CD4-positive, alpha-beta T cell treated with Interleukin-6 at 100 ng/mL for 8 hours (primary cell): ENCODE results near the gene S100A2.
"Not testable (repeated sequence)": the region's sequence is repeated elsewhere in the genome, so short reads cannot be mapped to it uniquely, and the experiment has no call there.

ENCODE experiments used
- DNase-seq: peaks from one replicate; pipeline ENCODE4 v3.0.0-alpha.2; 2020; ENCODE audit warnings: mixed read lengths, low spot score

The S100A2 gene

GRCh38 chr1:153563991-153564390, 1.7 kb downstream of the S100A2 start:
- no peak for DNase-seq

DNA sequence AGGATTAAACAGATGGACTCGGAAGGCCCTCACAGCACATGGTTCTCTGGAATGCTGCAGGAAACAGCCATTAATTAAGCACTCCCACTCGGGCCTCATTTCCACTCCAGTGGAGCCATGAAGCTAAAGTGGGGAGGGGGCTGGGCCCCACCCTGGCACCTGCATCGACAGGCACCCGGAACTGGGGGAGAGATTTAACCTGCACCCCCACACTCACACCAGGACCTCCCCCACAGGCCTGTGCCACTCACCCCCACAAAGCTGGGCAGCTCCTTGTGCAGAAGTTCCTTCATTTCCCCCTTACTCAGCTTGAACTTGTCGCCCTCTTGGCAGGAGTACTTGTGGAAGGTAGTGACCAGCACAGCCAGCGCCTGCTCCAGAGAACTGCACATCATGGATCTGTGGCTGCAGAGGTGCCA, 2.2 kb downstream of the S100A2 start:
- no peak for DNase-seq

- not testable (repeated sequence) for DNase-seq
Observed at GRCh38 chr1:153562021-153562420, 3.6 kb downstream of the S100A2 start.

GRCh38 chr1:153561466-153561985, 4.1 kb downstream of the S100A2 start:
- no peak for DNase-seq

- DNase-seq, result no peak
Observed at GRCh38 chr1:153560771-153561465, 4.7 kb downstream of the S100A2 start.

- no peak for DNase-seq
Observed at GRCh38 chr1:153560241-153560640, 5.4 kb downstream of the S100A2 start.

DNA sequence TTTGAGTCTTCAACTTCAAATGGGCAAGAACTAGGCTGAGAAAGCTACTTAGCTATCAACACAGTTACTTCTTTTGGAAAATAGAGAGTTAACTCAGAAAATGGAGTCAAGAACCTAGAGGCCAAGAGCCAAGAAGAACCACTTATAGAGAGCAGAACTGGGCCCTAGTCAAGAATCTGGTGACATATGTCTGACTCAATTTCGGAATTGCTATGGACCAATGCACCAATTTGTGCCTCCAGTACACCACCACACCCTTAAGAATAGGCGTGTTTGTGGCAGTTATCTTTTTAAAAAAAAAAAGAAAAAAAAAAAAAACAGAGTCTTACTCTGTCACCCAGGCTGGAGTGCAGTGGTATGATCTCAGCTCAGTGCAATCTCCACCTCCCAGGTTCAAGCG, 7.8 kb downstream of the S100A2 start:
- no peak for DNase-seq

DNA sequence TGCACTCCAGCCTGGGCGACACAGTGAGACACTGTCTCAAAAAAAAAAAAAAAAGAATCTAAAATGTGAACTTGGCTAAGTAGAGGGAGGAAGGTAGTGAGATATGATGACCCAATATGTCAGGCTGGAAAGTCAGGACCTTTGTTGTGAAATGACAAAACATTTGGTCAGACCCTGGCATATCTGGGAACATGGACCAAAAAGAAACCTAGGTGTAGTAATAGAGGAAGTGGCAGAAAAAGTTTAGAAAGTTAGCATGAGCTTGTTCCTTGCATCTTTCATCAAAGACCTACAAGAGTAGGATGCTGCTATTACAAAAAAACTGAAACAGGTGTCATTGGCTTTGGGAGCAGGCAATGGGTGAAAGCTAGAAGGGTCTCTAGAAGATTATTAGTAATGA, 9.3 kb downstream of the S100A2 start:
- DNase-seq, result no peak

GRCh38 chr1:153553830-153554541, 11.7 kb downstream of the S100A2 start:
- no peak for DNase-seq

- DNase-seq, result no peak
Observed at GRCh38 chr1:153553096-153553495, 12.5 kb downstream of the S100A2 start.

DNA sequence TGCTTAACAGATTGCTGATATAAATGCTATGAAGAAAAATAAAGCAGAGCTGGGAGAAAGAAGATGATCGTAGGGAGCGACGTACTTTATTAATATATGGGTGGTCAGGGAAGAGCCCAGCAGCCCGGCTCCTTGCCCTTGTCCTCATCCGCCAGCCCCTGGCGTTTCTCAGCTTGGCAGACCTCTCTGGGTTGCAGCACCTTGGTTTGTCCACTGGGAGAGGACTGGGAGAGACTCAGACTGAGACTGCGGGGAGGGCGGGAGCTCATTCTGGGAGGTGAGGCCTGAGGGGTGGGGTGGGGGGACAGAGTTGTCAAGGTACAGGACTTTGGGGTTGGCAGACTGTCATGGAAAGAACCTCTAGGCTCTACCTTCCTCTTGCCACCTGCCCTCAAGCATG, 13.3 kb downstream of the S100A2 start:
- no peak for DNase-seq

DNA sequence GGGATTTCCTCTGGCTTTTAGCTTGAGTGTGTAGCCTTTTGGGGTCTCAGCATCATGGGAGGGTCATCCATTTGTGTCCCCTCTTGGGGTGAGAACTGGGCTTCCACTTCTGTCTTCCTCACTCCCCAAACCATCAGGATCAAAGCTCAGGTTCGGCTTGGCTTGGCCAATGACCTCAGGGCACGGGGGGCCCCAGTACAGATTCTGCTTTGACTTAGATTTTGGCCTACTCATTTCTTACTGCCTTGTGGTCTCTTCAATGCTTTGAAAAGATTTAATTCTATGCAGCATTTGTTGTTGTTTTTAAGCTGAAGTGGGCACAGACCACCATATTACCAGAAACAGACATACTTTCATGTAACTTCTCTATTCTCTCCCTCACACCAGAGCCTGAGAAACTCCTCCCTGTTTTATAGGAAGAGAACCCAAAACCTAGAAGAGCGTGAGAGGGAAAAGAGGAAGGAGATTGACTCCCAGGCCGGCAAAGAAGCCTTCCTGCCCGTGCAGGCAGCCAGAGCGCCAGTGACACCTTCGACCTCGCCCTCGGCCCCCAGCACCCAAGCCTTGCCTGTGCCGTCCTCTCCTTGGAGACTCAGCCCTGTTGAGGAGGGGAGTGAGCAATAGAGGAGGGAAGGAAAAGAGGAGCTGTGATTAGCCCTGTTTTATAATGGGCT, 14.7 kb downstream of the S100A2 start:
- no peak for DNase-seq

DNA sequence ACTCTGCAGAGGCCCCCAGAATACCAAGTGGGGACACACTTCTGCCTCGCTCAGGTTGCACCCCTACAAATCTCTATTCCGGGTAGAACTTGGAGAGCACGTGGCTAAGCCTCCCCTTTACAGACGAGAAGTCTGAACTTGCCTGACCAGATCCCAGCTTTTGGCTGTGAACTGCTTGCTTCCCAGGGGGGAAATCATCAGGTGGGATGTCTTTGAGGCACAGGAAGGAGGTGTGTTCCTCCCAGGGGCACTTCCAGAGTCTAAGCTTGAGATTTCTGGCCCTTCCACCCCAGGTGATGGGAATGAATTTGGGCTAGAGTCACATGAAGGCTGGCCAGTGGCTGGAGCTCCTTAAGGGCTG, 15.3 kb downstream of the S100A2 start:
- DNase-seq, result no peak

GRCh38 chr1:153549741-153550397, 15.8 kb downstream of the S100A2 start:
- DNase-seq, result no peak

DNA sequence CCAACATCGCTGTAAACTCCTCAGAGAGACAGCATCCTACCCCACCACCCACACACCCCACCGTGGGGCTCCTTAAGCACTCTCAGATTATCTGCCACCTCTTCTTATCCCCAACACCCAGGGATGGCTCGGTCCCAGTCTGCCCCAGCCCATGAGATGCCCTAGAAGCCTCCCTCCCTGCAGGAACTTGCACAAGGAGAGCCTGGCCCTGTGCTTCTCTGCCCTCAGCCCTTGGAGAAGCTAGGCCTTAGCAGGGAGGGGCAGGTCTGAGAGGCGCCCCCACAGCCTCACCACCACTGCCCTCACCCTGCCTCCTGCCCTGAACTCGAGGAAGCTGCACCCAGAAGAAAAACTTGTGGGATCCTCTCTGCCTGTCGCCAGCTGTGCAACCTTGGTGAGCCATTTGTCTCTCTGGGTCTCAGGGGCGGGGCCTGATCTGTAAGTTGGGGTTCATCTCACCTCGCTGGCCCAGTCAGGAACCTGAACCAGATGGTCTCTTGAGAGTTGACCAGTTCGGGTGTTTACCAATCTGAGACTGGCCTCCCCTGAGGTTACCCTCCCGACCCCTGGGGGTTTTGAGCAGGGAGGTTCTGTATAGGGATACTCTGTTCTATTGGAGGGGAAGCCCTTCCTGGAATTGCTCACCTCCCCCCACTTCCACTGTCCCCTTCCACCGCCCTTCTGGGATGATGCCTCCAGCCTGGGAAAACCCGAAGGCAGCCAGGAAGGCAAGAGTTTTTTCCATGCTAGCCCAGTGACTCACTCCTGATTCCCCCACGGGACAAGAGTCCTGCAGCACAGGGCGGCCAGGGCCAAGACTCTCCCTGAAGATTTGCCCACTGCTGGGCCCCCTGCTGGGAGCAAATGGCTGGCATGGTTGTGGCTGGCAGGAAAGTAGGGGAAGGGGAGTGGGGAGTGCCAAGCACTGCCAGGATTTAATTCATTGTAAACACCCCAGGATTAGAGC, 16.6 kb downstream of the S100A2 start, which contains the start of gene S100A3:
Gene S100A3, minus strand, starts transcription at position 537 of the 967 bp plus-strand sequence. CDS start 773 bp downstream, outside the sequence.
- no peak for DNase-seq

GRCh38 chr1:153547560-153548551, 17.8 kb downstream of the S100A2 start:
- DNase-seq, result no peak

DNA sequence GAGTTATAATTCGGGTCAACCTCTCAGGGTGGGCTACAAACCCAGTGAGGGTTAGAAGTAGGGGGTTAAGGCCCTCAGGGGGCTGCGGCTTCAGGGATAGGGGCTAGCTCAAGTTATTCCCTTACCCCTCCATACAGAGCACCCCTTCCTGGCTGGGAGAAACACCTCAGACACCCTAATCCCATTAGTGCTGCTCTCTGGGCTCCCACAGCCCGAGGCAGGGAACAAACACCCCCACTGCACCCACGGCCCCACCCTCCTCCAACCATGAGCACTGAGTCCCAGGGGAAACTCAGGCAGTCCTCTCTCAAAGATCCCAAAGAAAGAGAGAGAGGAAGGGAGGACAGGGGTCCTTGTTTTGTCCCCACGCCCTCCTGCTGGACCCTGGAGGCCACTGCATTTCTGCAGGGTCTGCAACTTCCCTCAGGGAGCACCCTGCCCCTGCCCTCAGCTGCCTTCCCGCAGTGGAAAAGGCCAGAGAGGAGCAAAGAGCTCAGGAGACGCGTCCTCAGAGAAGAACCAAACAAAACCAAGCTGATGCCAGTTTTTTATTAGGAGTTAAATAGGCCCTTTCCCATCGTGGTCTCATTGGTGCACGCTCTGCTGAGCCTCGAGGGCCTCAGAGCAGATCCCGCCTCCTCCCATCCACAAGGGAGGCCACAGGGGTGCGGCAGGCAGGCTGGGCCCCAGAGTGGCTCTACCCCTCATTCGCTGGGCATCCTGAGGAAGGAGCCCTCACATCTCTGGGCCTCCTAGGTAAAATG, 18.7 kb downstream of the S100A2 start:
- DNase-seq, result no peak

DNA sequence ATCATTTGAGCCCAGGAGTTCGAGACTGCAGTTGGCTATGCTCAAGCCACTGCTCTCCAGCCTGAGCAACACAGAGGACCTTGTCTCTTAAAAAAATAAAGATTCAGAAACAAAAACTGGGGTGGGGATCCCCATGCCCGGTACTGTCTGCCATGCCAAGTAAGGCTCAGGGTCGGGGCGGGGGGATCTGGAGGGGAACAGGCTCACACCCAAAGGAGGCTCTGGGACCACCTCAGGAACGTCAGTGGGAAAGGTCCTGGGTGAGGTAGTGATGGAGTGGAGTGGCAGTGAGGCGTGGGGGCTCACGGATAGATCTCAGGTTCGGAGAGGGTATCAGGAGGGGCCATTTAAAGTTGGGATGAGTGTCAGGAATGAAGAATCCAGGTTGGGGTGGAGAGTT, 19.3 kb downstream of the S100A2 start:
- no peak for DNase-seq
